IPS-20b (cell line): ENCODE data around the gene SFTPD.

Source experiments
- H3K27ac ChIP-seq: one replicate; pipeline ENCODE4 v1.5.1; 2013; ENCODE audit warnings: low read length
- H3K27me3 ChIP-seq: 2 replicates; pipeline ENCODE4 v1.6.1; 2013; ENCODE audit warnings: mild to moderate bottlenecking, low read length, inconsistent platforms; ENCODE audit not compliant: insufficient read depth
- H3K36me3 ChIP-seq: 2 replicates; pipeline ENCODE4 v1.6.1; 2013; ENCODE audit warnings: low read depth, mild to moderate bottlenecking, inconsistent platforms, low read length, moderate library complexity; ENCODE audit not compliant: insufficient read depth
- H3K4me1 ChIP-seq: 2 replicates; pipeline ENCODE4 v1.6.1; 2013; ENCODE audit warnings: mild to moderate bottlenecking, control low read depth, inconsistent platforms, low read length, moderate library complexity; ENCODE audit not compliant: insufficient read depth
- H3K4me3 ChIP-seq: 2 replicates; pipeline ENCODE4 v1.5.1; 2013; ENCODE audit warnings: mild to moderate bottlenecking, low read length, inconsistent platforms
- H3K9ac ChIP-seq: 2 replicates; pipeline ENCODE4 v1.6.1; 2013; ENCODE audit warnings: low read depth, mild to moderate bottlenecking, inconsistent platforms, low read length, moderate library complexity
- H3K9me3 ChIP-seq: 2 replicates; pipeline ENCODE4 v1.6.1; 2013; ENCODE audit warnings: mild to moderate bottlenecking, low read depth, low read length, inconsistent platforms; ENCODE audit not compliant: insufficient read depth

SFTPD gene

GRCh38 chr10:79933961-79934360 is 14.9 kb downstream of the SFTPD start:
- peaks cover 22% of the 10 kb centered on the region for H3K27me3 ChIP-seq
- H3K9me3 ChIP-seq = no peaks in the 10 kb centered on the region
- H3K4me3 ChIP-seq = no peak overlapping the region
- no peak overlapping the region for H3K27ac ChIP-seq
- H3K4me1 ChIP-seq = no peaks in the 10 kb centered on the region
- H3K9ac ChIP-seq = no peak overlapping the region
- H3K36me3 ChIP-seq = no peaks in the 10 kb centered on the region

- no peaks in the 10 kb centered on the region for H3K36me3 ChIP-seq
- H3K27ac ChIP-seq = no peak overlapping the region
- no peaks in the 10 kb centered on the region for H3K9me3 ChIP-seq
- no peaks in the 10 kb centered on the region for H3K4me1 ChIP-seq
- no peak overlapping the region for H3K9ac ChIP-seq
- no peak overlapping the region for H3K4me3 ChIP-seq
- H3K27me3 ChIP-seq = peaks cover 22% of the 10 kb centered on the region
Observed at GRCh38 chr10:79932841-79933379, 16.0 kb downstream of the SFTPD start.

- Histone ChIP-seq H3K27ac (no peak overlapping the region), H3K36me3 (no peaks in the 10 kb centered on the region), H3K9ac (no peak overlapping the region), H3K27me3 (peaks cover 22% of the 10 kb centered on the region), H3K4me1 (no peaks in the 10 kb centered on the region), H3K4me3 (no peak overlapping the region), H3K9me3 (no peaks in the 10 kb centered on the region)
Observed at GRCh38 chr10:79932307-79932706, 16.6 kb downstream of the SFTPD start.

GRCh38 chr10:79930751-79931150 is 18.2 kb downstream of the SFTPD start:
- peaks cover 22% of the 10 kb centered on the region for H3K27me3 ChIP-seq
- H3K4me1 ChIP-seq = no peaks in the 10 kb centered on the region
- no peak overlapping the region for H3K4me3 ChIP-seq
- no peaks in the 10 kb centered on the region for H3K9me3 ChIP-seq
- H3K36me3 ChIP-seq = no peaks in the 10 kb centered on the region
- H3K9ac ChIP-seq = no peak overlapping the region
- no peak overlapping the region for H3K27ac ChIP-seq

GRCh38 chr10:79930267-79930666 is 18.6 kb downstream of the SFTPD start:
- no peaks in the 10 kb centered on the region for H3K9me3 ChIP-seq
- H3K4me1 ChIP-seq = no peaks in the 10 kb centered on the region
- no peaks in the 10 kb centered on the region for H3K36me3 ChIP-seq
- H3K27ac ChIP-seq = no peak overlapping the region
- no peak overlapping the region for H3K9ac ChIP-seq
- no peak overlapping the region for H3K4me3 ChIP-seq
- H3K27me3 ChIP-seq = peaks cover 22% of the 10 kb centered on the region

GRCh38 chr10:79929409-79929904 is 19.4 kb downstream of the SFTPD start:
- Histone ChIP-seq H3K27me3 (peaks cover 22% of the 10 kb centered on the region), H3K36me3 (no peaks in the 10 kb centered on the region), H3K27ac (no peak overlapping the region), H3K9me3 (no peaks in the 10 kb centered on the region), H3K4me3 (peak overlapping the region; percentile 20; the same call in 1 of the 2 replicates), H3K9ac (no peak overlapping the region), H3K4me1 (no peaks in the 10 kb centered on the region; the same call in 1 of the 2 replicates)

- Histone ChIP-seq H3K27ac (no peak overlapping the region), H3K4me1 (no peaks in the 10 kb centered on the region; the same call in 1 of the 2 replicates), H3K9me3 (no peaks in the 10 kb centered on the region), H3K27me3 (peaks cover 22% of the 10 kb centered on the region), H3K36me3 (no peaks in the 10 kb centered on the region), H3K4me3 (no peak overlapping the region), H3K9ac (no peak overlapping the region)
Observed at GRCh38 chr10:79928028-79928583, 20.8 kb downstream of the SFTPD start.

- Histone ChIP-seq H3K36me3 (no peaks in the 10 kb centered on the region), H3K27me3 (peaks cover 22% of the 10 kb centered on the region), H3K9ac (no peak overlapping the region), H3K9me3 (no peaks in the 10 kb centered on the region), H3K4me3 (no peak overlapping the region), H3K4me1 (no peaks in the 10 kb centered on the region; the same call in 1 of the 2 replicates), H3K27ac (no peak overlapping the region)
Observed at GRCh38 chr10:79927111-79927828, 21.6 kb downstream of the SFTPD start.

GRCh38 chr10:79926037-79926436 is 22.9 kb downstream of the SFTPD start:
- Histone ChIP-seq H3K27me3 (peaks cover 16% of the 10 kb centered on the region), H3K4me1 (no peaks in the 10 kb centered on the region; the same call in 1 of the 2 replicates), H3K4me3 (no peak overlapping the region), H3K27ac (no peak overlapping the region), H3K9ac (no peak overlapping the region), H3K36me3 (no peaks in the 10 kb centered on the region), H3K9me3 (no peaks in the 10 kb centered on the region)

GRCh38 chr10:79925614-79926013 is 23.3 kb downstream of the SFTPD start:
- Histone ChIP-seq H3K4me3 (no peak overlapping the region), H3K4me1 (no peaks in the 10 kb centered on the region; the same call in 1 of the 2 replicates), H3K9ac (no peak overlapping the region), H3K27ac (no peak overlapping the region), H3K36me3 (no peaks in the 10 kb centered on the region), H3K9me3 (no peaks in the 10 kb centered on the region), H3K27me3 (peaks cover 12% of the 10 kb centered on the region)

- Histone ChIP-seq H3K27ac (no peak overlapping the region), H3K9ac (no peak overlapping the region), H3K4me3 (no peak overlapping the region), H3K36me3 (no peaks in the 10 kb centered on the region), H3K9me3 (no peaks in the 10 kb centered on the region), H3K4me1 (no peaks in the 10 kb centered on the region; the same call in 1 of the 2 replicates), H3K27me3 (no peaks in the 10 kb centered on the region)
Observed at GRCh38 chr10:79923669-79924068, 25.2 kb downstream of the SFTPD start.

GRCh38 chr10:79923145-79923544 is 25.8 kb downstream of the SFTPD start:
- no peaks in the 10 kb centered on the region for H3K27me3 ChIP-seq

More at GRCh38 chr10:79923145-79923544, 25.8 kb downstream of the SFTPD start:
- no peaks in the 10 kb centered on the region for H3K9me3 ChIP-seq
- no peaks in the 10 kb centered on the region for H3K36me3 ChIP-seq
- H3K4me1 ChIP-seq = no peaks in the 10 kb centered on the region; the same call in 1 of the 2 replicates
- H3K9ac ChIP-seq = no peak overlapping the region
- H3K4me3 ChIP-seq = no peak overlapping the region
- no peak overlapping the region for H3K27ac ChIP-seq
